ENCODE results near the gene PNPLA2. TPM values are rescaled to one million over a fixed set of nuclear protein-coding genes. Genes with fewer than 3 reads are reported as not detected.

PNPLA2 gene
- total RNA-seq (ENCODE audit: low replicate concordance), result 47.8 and 55.6 TPM in 2 replicates
- long read RNA-seq, result 0 reads

DNA sequence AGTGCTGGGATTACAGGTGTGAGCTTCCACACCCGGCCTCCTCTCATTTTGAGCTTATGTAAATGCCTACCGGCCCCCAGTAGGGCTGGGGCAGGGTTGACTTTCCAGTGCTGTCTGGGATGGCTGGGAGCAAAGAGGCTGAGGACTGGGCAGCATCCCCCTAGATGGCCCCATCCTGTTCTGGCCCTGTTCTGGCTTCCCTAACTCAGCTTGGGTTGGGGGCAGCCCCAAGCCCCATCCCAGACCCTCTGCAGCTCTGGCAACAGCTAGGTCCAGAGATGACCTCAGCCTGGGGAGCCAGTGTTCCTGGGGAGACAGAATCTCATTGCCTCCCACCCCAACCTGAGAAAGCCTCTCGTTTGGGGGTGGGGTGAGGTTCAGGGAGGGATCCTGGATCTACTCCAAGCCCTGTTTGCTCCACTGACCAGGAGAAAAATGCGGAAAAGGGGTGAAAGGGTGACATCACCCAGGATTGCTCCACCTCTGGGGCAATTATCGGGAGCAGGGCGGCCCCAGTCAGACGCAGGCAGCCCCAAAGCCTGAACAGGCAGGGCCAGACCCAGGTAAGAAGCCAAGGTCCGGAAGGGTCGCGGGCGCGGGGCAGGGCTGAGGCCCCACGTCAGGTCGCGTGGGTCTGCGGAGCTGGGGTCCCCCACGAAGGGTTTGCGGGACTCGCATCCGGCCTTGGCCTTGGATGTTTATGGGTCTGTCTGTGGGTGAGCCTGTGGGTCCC, at the start of gene PNPLA2:
PNPLA2 (plus strand) TSS at position 519 of the 733 bp plus-strand sequence. CDS start 805 bp downstream, outside the sequence.
- Mint-ChIP-seq H3K27ac (no peak within 1 kb of the TSS), H3K36me3 (no peaks in the 10 kb centered on the region), H3K9me3 (no peaks in the 10 kb centered on the region), H3K27me3 (no peaks in the 10 kb centered on the region), H3K4me1 (ENCODE audit: unreplicated experiment) (no peaks in the 10 kb centered on the region), H3K4me3 (peak within 1 kb of the TSS; percentile 79)
- DNase-seq (ENCODE audit: extremely low spot score, unreplicated experiment), result no peak
- TF ChIP-seq, protein P1, sequence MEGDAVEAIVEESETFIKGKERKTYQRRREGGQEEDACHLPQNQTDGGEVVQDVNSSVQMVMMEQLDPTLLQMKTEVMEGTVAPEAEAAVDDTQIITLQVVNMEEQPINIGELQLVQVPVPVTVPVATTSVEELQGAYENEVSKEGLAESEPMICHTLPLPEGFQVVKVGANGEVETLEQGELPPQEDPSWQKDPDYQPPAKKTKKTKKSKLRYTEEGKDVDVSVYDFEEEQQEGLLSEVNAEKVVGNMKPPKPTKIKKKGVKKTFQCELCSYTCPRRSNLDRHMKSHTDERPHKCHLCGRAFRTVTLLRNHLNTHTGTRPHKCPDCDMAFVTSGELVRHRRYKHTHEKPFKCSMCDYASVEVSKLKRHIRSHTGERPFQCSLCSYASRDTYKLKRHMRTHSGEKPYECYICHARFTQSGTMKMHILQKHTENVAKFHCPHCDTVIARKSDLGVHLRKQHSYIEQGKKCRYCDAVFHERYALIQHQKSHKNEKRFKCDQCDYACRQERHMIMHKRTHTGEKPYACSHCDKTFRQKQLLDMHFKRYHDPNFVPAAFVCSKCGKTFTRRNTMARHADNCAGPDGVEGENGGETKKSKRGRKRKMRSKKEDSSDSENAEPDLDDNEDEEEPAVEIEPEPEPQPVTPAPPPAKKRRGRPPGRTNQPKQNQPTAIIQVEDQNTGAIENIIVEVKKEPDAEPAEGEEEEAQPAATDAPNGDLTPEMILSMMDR (conservative IDR thresholded peaks at IDR 0.05), result no peak

DNA sequence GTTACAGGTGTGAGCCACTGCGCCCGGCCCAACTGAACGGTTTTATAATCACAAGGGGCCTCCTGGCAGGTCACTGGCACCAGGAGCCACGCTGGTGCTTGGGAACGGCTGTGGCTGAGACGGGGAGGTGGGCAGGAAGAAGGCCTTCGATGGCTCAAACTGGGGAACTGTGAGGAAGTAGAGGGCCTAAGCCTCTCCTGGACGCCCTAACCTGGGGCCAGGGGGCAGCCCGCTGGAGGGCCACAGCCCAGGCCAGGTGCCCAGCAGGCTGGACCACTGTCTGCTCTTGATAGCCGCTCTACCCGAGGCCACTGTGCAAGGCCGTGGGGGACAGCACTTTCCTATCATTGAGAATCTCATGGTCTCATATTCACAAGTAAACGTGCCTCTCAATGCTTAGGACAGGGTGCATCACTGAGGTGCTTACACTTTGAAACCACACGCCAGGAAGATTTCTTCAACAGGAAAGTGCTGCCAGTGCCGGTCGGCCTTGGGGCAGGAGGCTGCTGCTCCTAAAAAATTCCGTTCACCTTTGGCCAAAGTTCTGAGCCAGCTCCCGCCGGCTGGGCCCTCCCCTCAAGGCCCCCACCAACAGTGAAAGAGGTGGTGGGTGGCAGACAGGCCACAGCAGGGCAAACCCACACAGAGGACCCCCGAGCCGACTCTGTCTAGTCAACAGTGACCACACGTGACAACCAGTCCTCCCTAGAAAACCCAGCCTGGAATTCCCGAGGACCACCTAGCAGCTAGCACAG, 48.6 kb upstream of the PNPLA2 start:
- H3K4me1 Mint-ChIP-seq (ENCODE audit: unreplicated experiment), result no peaks in the 10 kb centered on the region
- H3K36me3 Mint-ChIP-seq, result no peaks in the 10 kb centered on the region
- no peak for DNase-seq (ENCODE audit: extremely low spot score, unreplicated experiment)
- H3K4me3 Mint-ChIP-seq, result no peak overlapping the region
- H3K9me3 Mint-ChIP-seq, result no peaks in the 10 kb centered on the region
- no peak overlapping the region for H3K27ac Mint-ChIP-seq
- no peaks in the 10 kb centered on the region for H3K27me3 Mint-ChIP-seq
- TF ChIP-seq, protein P1 (conservative IDR thresholded peaks at IDR 0.05), result no peak

GRCh38 chr11:770642-771616, 47.8 kb upstream of the PNPLA2 start:
- DNase-seq (ENCODE audit: extremely low spot score, unreplicated experiment), result no peak
- Mint-ChIP-seq H3K27me3 (no peaks in the 10 kb centered on the region), H3K4me1 (ENCODE audit: unreplicated experiment) (no peaks in the 10 kb centered on the region), H3K9me3 (no peaks in the 10 kb centered on the region), H3K4me3 (no peak overlapping the region), H3K27ac (no peak overlapping the region), H3K36me3 (no peaks in the 10 kb centered on the region)
- TF ChIP-seq, protein P1 (conservative IDR thresholded peaks at IDR 0.05), result no peak

- DNase-seq (ENCODE audit: extremely low spot score, unreplicated experiment), result no peak
- H3K36me3 Mint-ChIP-seq, result no peaks in the 10 kb centered on the region
- TF ChIP-seq, protein P1 (conservative IDR thresholded peaks at IDR 0.05), result no peak
- H3K27ac Mint-ChIP-seq, result no peak overlapping the region
- H3K27me3 Mint-ChIP-seq, result no peaks in the 10 kb centered on the region
- H3K4me1 Mint-ChIP-seq (ENCODE audit: unreplicated experiment), result no peaks in the 10 kb centered on the region
- no peaks in the 10 kb centered on the region for H3K9me3 Mint-ChIP-seq
- H3K4me3 Mint-ChIP-seq, result no peak overlapping the region
These were observed 47.0 kb upstream of the PNPLA2 start for GRCh38 chr11:771617-772204.
